Keratinocyte (primary cell): ENCODE data around the gene TSGA10.

Source experiments
- CTCF ChIP-seq, 3 experiments: IDR thresholded peaks in 1 of 3; conservative IDR thresholded peaks in 1 of 3; optimal IDR thresholded peaks in 1 of 3; 2 replicates in 2 of 3; 3 replicates in 1 of 3; pipeline versions ENCODE3 to v1.5.1; 2011; ENCODE audit warnings: low read length in 3 of 3, mild to moderate bottlenecking in 3 of 3, moderate library complexity in 2 of 3, control low read depth in 1 of 3, inconsistent platforms in 1 of 3; ENCODE audit not compliant: insufficient read depth in 2 of 3; ENCODE audit errors: extremely low read depth in 1 of 3
- EZH2 ChIP-seq: IDR thresholded peaks from one replicate; pipeline ENCODE4 v1.6.1; 2012; ENCODE audit warnings: inconsistent platforms, mild to moderate bottlenecking, low read length, moderate library complexity

GRCh38 chr2:99086385-99086784, 68.4 kb downstream of the TSGA10 start:
- TF ChIP-seq CTCF (optimal IDR thresholded peaks at IDR 0.05 in 1 of 3, IDR thresholded peaks at IDR 0.05 in 1 of 3, conservative IDR thresholded peaks at IDR 0.05 in 1 of 3; ENCODE audit: extremely low read depth in 1 of 3, insufficient read depth in 2 of 3, low read length in 3 of 3) (no peak), EZH2 (no peak)
